ENCODE measurements around the gene DAPK2. TPM values are rescaled to one million over a fixed set of nuclear protein-coding genes. Genes with fewer than 3 reads are reported as not detected.

Gene DAPK2
- total and polyA plus RNA-seq, 2 of the 13 experiments (the other 11 are each of a cell fraction or from before 2014, with no cell fraction given): 0.33 to 0.63 TPM

GRCh38 chr15:63891079-63891767 lies 155.1 kb downstream of the DAPK2 start (continued):
- no peak for TF ChIP-seq LBX2 (CRISPR knock-in tag; IDR thresholded peaks at IDR 0.05; ENCODE audit: borderline replicate concordance)
- TF ChIP-seq MTF1 (CRISPR knock-in tag; IDR thresholded peaks at IDR 0.05): no peak
- TF ChIP-seq FOXP4 (CRISPR knock-in tag; IDR thresholded peaks at IDR 0.05): no peak
- TF ChIP-seq ZNF678 (CRISPR knock-in tag; IDR thresholded peaks at IDR 0.05): no peak
- TF ChIP-seq ZNF362 (CRISPR knock-in tag; IDR thresholded peaks at IDR 0.05; ENCODE audit: borderline replicate concordance): no peak
- no peak for TF ChIP-seq TP53 (CRISPR knock-in tag; conservative IDR thresholded peaks at IDR 0.05)
- TF ChIP-seq ZNF513 (CRISPR knock-in tag; conservative IDR thresholded peaks at IDR 0.05): no peak
- TF ChIP-seq ZNF577 (CRISPR knock-in tag; IDR thresholded peaks at IDR 0.05; ENCODE audit: borderline replicate concordance, low read depth): no peak
- TF ChIP-seq RBM39 (IDR thresholded peaks at IDR 0.05; ENCODE audit: low read depth, low read length, poor library complexity, severe bottlenecking): no peak
- TF ChIP-seq ZNF143 (CRISPR knock-in tag; IDR thresholded peaks at IDR 0.05): no peak
- TF ChIP-seq ZNF780A (CRISPR knock-in tag; IDR thresholded peaks at IDR 0.05): no peak
- no peak for TF ChIP-seq TAF1 (CRISPR knock-in tag; IDR thresholded peaks at IDR 0.05)
- peak; percentile 56; the same call in 1 of the 2 replicates for TF ChIP-seq THAP9 (CRISPR knock-in tag; IDR thresholded peaks at IDR 0.05; ENCODE audit: borderline replicate concordance)
- no peak for TF ChIP-seq STAT5B (CRISPR knock-in tag; IDR thresholded peaks at IDR 0.05)
- no peak for TF ChIP-seq PAXIP1 (CRISPR knock-in tag; conservative IDR thresholded peaks at IDR 0.05)
- TF ChIP-seq ZNF367 (CRISPR knock-in tag; IDR thresholded peaks at IDR 0.05; ENCODE audit: borderline replicate concordance): no peak

All from HepG2 (cell line).